ENCODE data around the gene WDFY2. TPM values are rescaled to one million over a fixed set of nuclear protein-coding genes. Genes with fewer than 3 reads are reported as not detected.

WDFY2 gene
- total RNA-seq, 1 donor = 10.2 TPM

- TF ChIP-seq CTCF (IDR thresholded peaks at IDR 0.05; ENCODE audit: insufficient read depth, low read length) = no peak
- DNase-seq (ENCODE audit: low read depth) = no peak
- H3K4me3 ChIP-seq (ENCODE audit: low read depth, low read length) = no peak overlapping the region
Observed at GRCh38 chr13:51547425-51548176, 36.7 kb upstream of the WDFY2 start.

GRCh38 chr13:51549050-51549449 is 35.2 kb upstream of the WDFY2 start:
- no peak for TF ChIP-seq CTCF (IDR thresholded peaks at IDR 0.05; ENCODE audit: insufficient read depth, low read length)
- no peak for DNase-seq (ENCODE audit: low read depth)
- H3K4me3 ChIP-seq (ENCODE audit: low read depth, low read length) = no peak overlapping the region

GRCh38 chr13:51549593-51549992 is 34.7 kb upstream of the WDFY2 start:
- TF ChIP-seq CTCF (IDR thresholded peaks at IDR 0.05; ENCODE audit: insufficient read depth, low read length) = no peak
- no peak for DNase-seq (ENCODE audit: low read depth)
- no peak overlapping the region for H3K4me3 ChIP-seq (ENCODE audit: low read depth, low read length)

GRCh38 chr13:51550151-51550550 is 34.1 kb upstream of the WDFY2 start:
- DNase-seq (ENCODE audit: low read depth) = no peak
- TF ChIP-seq CTCF (IDR thresholded peaks at IDR 0.05; ENCODE audit: insufficient read depth, low read length) = no peak
- no peak overlapping the region for H3K4me3 ChIP-seq (ENCODE audit: low read depth, low read length)

- TF ChIP-seq CTCF (IDR thresholded peaks at IDR 0.05; ENCODE audit: insufficient read depth, low read length) = no peak
- no peak overlapping the region for H3K4me3 ChIP-seq (ENCODE audit: low read depth, low read length)
- DNase-seq (ENCODE audit: low read depth) = no peak
Observed at GRCh38 chr13:51551416-51551815, 32.8 kb upstream of the WDFY2 start.

- DNase-seq (ENCODE audit: low read depth) = peak; percentile 28
- TF ChIP-seq CTCF (IDR thresholded peaks at IDR 0.05; ENCODE audit: insufficient read depth, low read length) = no peak
- H3K4me3 ChIP-seq (ENCODE audit: low read depth, low read length) = no peak overlapping the region
Observed at GRCh38 chr13:51552027-51552426, 32.2 kb upstream of the WDFY2 start.

- TF ChIP-seq CTCF (IDR thresholded peaks at IDR 0.05; ENCODE audit: insufficient read depth, low read length) = no peak
- DNase-seq (ENCODE audit: low read depth) = no peak
- no peak overlapping the region for H3K4me3 ChIP-seq (ENCODE audit: low read depth, low read length)
Observed at GRCh38 chr13:51553531-51553930, 30.7 kb upstream of the WDFY2 start.

Data from fibroblast of the aortic adventitia (primary cell).